ENCODE measurements around the gene PAEP. TPM values are rescaled to one million over a fixed set of nuclear protein-coding genes. Genes with fewer than 3 reads are reported as not detected.

PAEP gene
- total RNA-seq, 4 donors from 2014 or later, result not detected

- 73 to 91% methylated on average over 1 of the region's 1 CpG for WGBS, 2 donors (ENCODE audit: low coverage in 1 of 2)
- no peaks in the 10 kb centered on the region for H3K4me1 ChIP-seq
- TF ChIP-seq EP300 (IDR thresholded peaks at IDR 0.05; ENCODE audit: low read depth), result no peak
- TF ChIP-seq POLR2AphosphoS5 (IDR thresholded peaks at IDR 0.05), result no peak
- no peak for TF ChIP-seq CTCF (IDR thresholded peaks at IDR 0.05)
- no peak for TF ChIP-seq POLR2A (IDR thresholded peaks at IDR 0.05)
- in situ Hi-C loops (cut with MboI; ENCODE audit: low pct_ligation_motif_present in 1 of 4, low pct_unique_long_range_greater_than_20kb in 1 of 4, low sequenced_read_pairs in 3 of 4), result no loop called here
- no peak overlapping the region for H3K4me3 ChIP-seq
- no peaks in the 10 kb centered on the region for H3K36me3 ChIP-seq
- no peak for DNase-seq
- no peaks in the 10 kb centered on the region for H3K9me3 ChIP-seq
- no peaks in the 10 kb centered on the region for H3K27me3 ChIP-seq
- intact Hi-C loops (cut with DNase I; ENCODE audit: low total_unique reads), result no loop called here
- H3K27ac ChIP-seq, result no peak overlapping the region
These were observed 11.6 kb downstream of the PAEP start for GRCh38 chr9:135573124-135573523.

GRCh38 chr9:135574331-135574730, 12.8 kb downstream of the PAEP start:
- TF ChIP-seq POLR2AphosphoS5 (IDR thresholded peaks at IDR 0.05), result no peak
- TF ChIP-seq EP300 (IDR thresholded peaks at IDR 0.05; ENCODE audit: low read depth), result no peak
- TF ChIP-seq CTCF (IDR thresholded peaks at IDR 0.05), result no peak
- no peak for TF ChIP-seq POLR2A (IDR thresholded peaks at IDR 0.05)
- Histone ChIP-seq H3K9me3 (no peaks in the 10 kb centered on the region), H3K27ac (no peak overlapping the region), H3K27me3 (no peaks in the 10 kb centered on the region), H3K36me3 (no peaks in the 10 kb centered on the region), H3K4me1 (no peaks in the 10 kb centered on the region), H3K4me3 (no peak overlapping the region)
- in situ Hi-C loops (cut with MboI; ENCODE audit: low pct_ligation_motif_present in 1 of 4, low pct_unique_long_range_greater_than_20kb in 1 of 4, low sequenced_read_pairs in 3 of 4) (no loop called here), intact Hi-C loops (cut with DNase I; ENCODE audit: low total_unique reads) (no loop called here)
- DNase-seq, result no peak
- 55 to 79% methylated on average over 2 to 14 of the region's 14 CpGs for WGBS, 2 donors (ENCODE audit: low coverage in 1 of 2)

- in situ Hi-C loops (cut with MboI; ENCODE audit: low pct_ligation_motif_present in 1 of 4, low pct_unique_long_range_greater_than_20kb in 1 of 4, low sequenced_read_pairs in 3 of 4), result no loop called here
- no peaks in the 10 kb centered on the region for H3K9me3 ChIP-seq
- no peaks in the 10 kb centered on the region for H3K4me1 ChIP-seq
- no peak overlapping the region for H3K4me3 ChIP-seq
- WGBS, 2 donors (ENCODE audit: low coverage in 1 of 2), result 87% methylated on average over 14 of the region's 15 CpGs; no CpG with 5 or more reads in 1 of the 2 donors
- no peaks in the 10 kb centered on the region for H3K27me3 ChIP-seq
- intact Hi-C loops (cut with DNase I; ENCODE audit: low total_unique reads), result no loop called here
- DNase-seq, result no peak
- TF ChIP-seq EP300 (IDR thresholded peaks at IDR 0.05; ENCODE audit: low read depth) (no peak), CTCF (IDR thresholded peaks at IDR 0.05) (no peak), POLR2AphosphoS5 (IDR thresholded peaks at IDR 0.05) (no peak), POLR2A (IDR thresholded peaks at IDR 0.05) (no peak)
- no peak overlapping the region for H3K27ac ChIP-seq
- H3K36me3 ChIP-seq, result no peaks in the 10 kb centered on the region
These were observed 13.4 kb downstream of the PAEP start for GRCh38 chr9:135574943-135575342.

GRCh38 chr9:135575995-135576631, 14.6 kb downstream of the PAEP start:
- WGBS, 2 donors (ENCODE audit: low coverage in 1 of 2), result 73 to 75% methylated on average over 3 to 22 of the region's 22 CpGs
- Histone ChIP-seq H3K4me3 (no peak overlapping the region), H3K27me3 (no peaks in the 10 kb centered on the region), H3K9me3 (no peaks in the 10 kb centered on the region), H3K36me3 (no peaks in the 10 kb centered on the region), H3K4me1 (no peaks in the 10 kb centered on the region), H3K27ac (no peak overlapping the region)
- in situ Hi-C loops (cut with MboI; ENCODE audit: low pct_ligation_motif_present in 1 of 4, low pct_unique_long_range_greater_than_20kb in 1 of 4, low sequenced_read_pairs in 3 of 4), result no loop called here
- intact Hi-C loops (cut with DNase I; ENCODE audit: low total_unique reads), result no loop called here
- TF ChIP-seq EP300 (IDR thresholded peaks at IDR 0.05; ENCODE audit: low read depth) (no peak), POLR2A (IDR thresholded peaks at IDR 0.05) (no peak), POLR2AphosphoS5 (IDR thresholded peaks at IDR 0.05) (no peak), CTCF (IDR thresholded peaks at IDR 0.05) (no peak)
- DNase-seq, result no peak
